Measurements from ENCODE around the gene IGF1R. TPM values are rescaled to one million over a fixed set of nuclear protein-coding genes. Genes with fewer than 3 reads are reported as not detected.

The IGF1R gene
- total and polyA plus RNA-seq, 2 of the 13 experiments (the other 11 are each of a cell fraction or from before 2014, with no cell fraction given) = 15.9 to 18.4 TPM

DNA sequence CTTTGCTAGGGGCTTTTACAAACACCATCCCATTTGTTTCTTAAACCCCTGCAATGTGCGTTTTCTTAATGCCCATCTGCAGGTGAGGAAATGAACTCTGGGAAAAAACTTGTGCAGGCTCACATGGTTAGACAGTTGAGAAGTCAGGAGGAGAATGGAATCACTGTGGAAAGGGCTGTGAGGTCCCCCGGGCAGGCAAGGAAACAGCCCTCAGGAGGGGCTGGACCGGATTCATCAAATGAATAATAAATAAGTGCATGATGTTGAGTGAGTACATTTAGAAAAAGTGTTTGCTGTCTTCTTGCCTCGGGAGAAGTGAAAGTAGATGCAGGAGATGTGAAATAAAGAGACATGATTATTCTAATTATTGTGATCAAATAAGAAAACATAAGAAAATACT lies 282.7 kb downstream of the IGF1R start:
- Histone ChIP-seq H3K36me3 (replicated peaks in 1 of 2; ENCODE audit: control insufficient read depth in 1 of 2, insufficient read depth in 2 of 2, low read length in 2 of 2) (peaks cover 20 to 68% of the 10 kb centered on the region in 2 experiments), H4K20me1 (ENCODE audit: insufficient read depth, low read length) (no peaks in the 10 kb centered on the region), H3K4me1 (ENCODE audit: insufficient read depth, low read length) (peaks cover 12% of the 10 kb centered on the region), H3K79me2 (ENCODE audit: insufficient read depth, low read length) (no peaks in the 10 kb centered on the region), H3K4me2 (ENCODE audit: low read depth, low read length) (no peak overlapping the region), H3K9me3 (ENCODE audit: low read length) (no peaks in the 10 kb centered on the region), H3K4me3 (replicated peaks in 1 of 3; ENCODE audit: insufficient read depth in 1 of 3, low read depth in 2 of 3, low read length in 3 of 3) (no peak overlapping the region), H2AFZ (ENCODE audit: low read length) (no peak overlapping the region), H3K27me3 (ENCODE audit: control insufficient read depth in 1 of 2, insufficient read depth in 2 of 2, low read length in 2 of 2) (no peaks in the 10 kb centered on the region), H3K9ac (ENCODE audit: insufficient read depth, low read depth, low read length) (no peak overlapping the region), H3K27ac (ENCODE audit: extremely low read length, insufficient read depth, low read length) (no peak overlapping the region)
- CTCF ChIA-PET (ENCODE audit: low intra/inter-chr PET ratio, low total read pairs) = no interaction called here
- no peak for TF ChIP-seq ZZZ3 (CRISPR knock-in tag; IDR thresholded peaks at IDR 0.05; ENCODE audit: borderline replicate concordance)
- POLR2A ChIA-PET = no interaction called here
- 94% methylated on average over 4 of the region's 4 CpGs for WGBS (ENCODE audit: low lambda C conversion rate)
- ATAC-seq = no peak
- intact Hi-C loops (cut with micrococcal nuclease; ENCODE audit: unreplicated experiment) (no loop called here), in situ Hi-C loops (cut with HindIII; ENCODE audit: extremely low pct_ligation_motif_present, low pct_unique_long_range_greater_than_20kb) (no loop called here)
- FAIRE-seq = no peak
- no peak for DNase-seq (ENCODE audit: low spot score)
- BruUV-seq (replicated peaks) = no TSS peak

DNA sequence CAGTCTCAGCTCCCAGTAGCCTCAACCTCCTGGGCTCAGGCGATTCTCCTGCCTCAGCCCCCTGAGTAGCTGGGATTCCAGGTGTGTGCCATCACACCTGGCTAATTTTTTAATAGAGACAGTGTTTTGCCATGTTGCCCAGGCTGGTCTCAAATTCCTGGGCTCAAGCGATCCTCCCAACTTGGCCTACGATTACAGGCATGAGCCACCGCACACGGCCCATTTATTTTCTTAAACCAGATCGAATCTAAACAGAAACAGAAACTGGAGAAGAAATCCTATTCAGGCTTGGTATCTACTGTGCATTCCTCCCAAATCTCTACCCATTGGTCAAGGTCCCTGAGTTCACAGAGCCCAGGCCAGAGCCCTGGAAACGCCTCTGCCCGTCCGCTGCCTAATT lies 285.1 kb downstream of the IGF1R start:
- DNase-seq (ENCODE audit: low spot score) = no peak
- Histone ChIP-seq H3K4me3 (replicated peaks in 1 of 3; ENCODE audit: insufficient read depth in 1 of 3, low read depth in 2 of 3, low read length in 3 of 3) (no peak overlapping the region), H3K4me1 (ENCODE audit: insufficient read depth, low read length) (peaks cover 12% of the 10 kb centered on the region), H2AFZ (ENCODE audit: low read length) (no peak overlapping the region), H3K79me2 (ENCODE audit: insufficient read depth, low read length) (no peaks in the 10 kb centered on the region), H3K36me3 (replicated peaks in 1 of 2; ENCODE audit: control insufficient read depth in 1 of 2, insufficient read depth in 2 of 2, low read length in 2 of 2) (peaks cover 17 to 67% of the 10 kb centered on the region in 2 experiments), H3K27me3 (ENCODE audit: control insufficient read depth in 1 of 2, insufficient read depth in 2 of 2, low read length in 2 of 2) (no peaks in the 10 kb centered on the region), H3K4me2 (ENCODE audit: low read depth, low read length) (no peak overlapping the region), H4K20me1 (ENCODE audit: insufficient read depth, low read length) (no peaks in the 10 kb centered on the region), H3K9me3 (ENCODE audit: low read length) (no peaks in the 10 kb centered on the region), H3K9ac (ENCODE audit: insufficient read depth, low read depth, low read length) (no peak overlapping the region), H3K27ac (ENCODE audit: extremely low read length, insufficient read depth, low read length) (no peak overlapping the region)
- intact Hi-C loops (cut with micrococcal nuclease; ENCODE audit: unreplicated experiment) (no loop called here), in situ Hi-C loops (cut with HindIII; ENCODE audit: extremely low pct_ligation_motif_present, low pct_unique_long_range_greater_than_20kb) (no loop called here)
- no peak for ATAC-seq
- BruUV-seq (replicated peaks) = no TSS peak
- WGBS (ENCODE audit: low lambda C conversion rate) = 98% methylated on average over 9 of the region's 9 CpGs
- POLR2A ChIA-PET = no interaction called here
- TF ChIP-seq ARNTL (CRISPR knock-in tag; IDR thresholded peaks at IDR 0.05) = no peak
- TF ChIP-seq, protein P1, sequence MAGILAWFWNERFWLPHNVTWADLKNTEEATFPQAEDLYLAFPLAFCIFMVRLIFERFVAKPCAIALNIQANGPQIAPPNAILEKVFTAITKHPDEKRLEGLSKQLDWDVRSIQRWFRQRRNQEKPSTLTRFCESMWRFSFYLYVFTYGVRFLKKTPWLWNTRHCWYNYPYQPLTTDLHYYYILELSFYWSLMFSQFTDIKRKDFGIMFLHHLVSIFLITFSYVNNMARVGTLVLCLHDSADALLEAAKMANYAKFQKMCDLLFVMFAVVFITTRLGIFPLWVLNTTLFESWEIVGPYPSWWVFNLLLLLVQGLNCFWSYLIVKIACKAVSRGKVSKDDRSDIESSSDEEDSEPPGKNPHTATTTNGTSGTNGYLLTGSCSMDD (CRISPR knock-in tag; IDR thresholded peaks at IDR 0.05) = no peak
- TF ChIP-seq POLR2A (IDR thresholded peaks at IDR 0.05; ENCODE audit: insufficient read depth in 1 of 2, low read depth in 2 of 2, low read length in 2 of 2) = no peak
- no peak for TF ChIP-seq ZFP62 (CRISPR knock-in tag; IDR thresholded peaks at IDR 0.05)
- TF ChIP-seq, protein P2, sequence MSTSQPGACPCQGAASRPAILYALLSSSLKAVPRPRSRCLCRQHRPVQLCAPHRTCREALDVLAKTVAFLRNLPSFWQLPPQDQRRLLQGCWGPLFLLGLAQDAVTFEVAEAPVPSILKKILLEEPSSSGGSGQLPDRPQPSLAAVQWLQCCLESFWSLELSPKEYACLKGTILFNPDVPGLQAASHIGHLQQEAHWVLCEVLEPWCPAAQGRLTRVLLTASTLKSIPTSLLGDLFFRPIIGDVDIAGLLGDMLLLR (CRISPR knock-in tag; IDR thresholded peaks at IDR 0.05) = no peak
- TF ChIP-seq XRCC5 (optimal IDR thresholded peaks at IDR 0.05; ENCODE audit: low read length) = no peak
- TF ChIP-seq ZNF264 (CRISPR knock-in tag; IDR thresholded peaks at IDR 0.05) = no peak
- TF ChIP-seq, protein P3, sequence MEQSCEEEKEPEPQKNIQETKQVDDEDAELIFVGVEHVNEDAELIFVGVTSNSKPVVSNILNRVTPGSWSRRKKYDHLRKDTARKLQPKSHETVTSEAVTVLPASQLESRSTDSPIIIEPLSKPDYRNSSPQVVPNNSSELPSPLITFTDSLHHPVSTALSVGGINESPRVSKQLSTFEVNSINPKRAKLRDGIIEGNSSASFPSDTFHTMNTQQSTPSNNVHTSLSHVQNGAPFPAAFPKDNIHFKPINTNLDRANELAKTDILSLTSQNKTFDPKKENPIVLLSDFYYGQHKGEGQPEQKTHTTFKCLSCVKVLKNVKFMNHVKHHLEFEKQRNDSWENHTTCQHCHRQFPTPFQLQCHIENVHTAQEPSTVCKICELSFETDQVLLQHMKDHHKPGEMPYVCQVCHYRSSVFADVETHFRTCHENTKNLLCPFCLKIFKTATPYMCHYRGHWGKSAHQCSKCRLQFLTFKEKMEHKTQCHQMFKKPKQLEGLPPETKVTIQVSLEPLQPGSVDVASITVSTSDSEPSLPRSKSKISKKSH (CRISPR knock-in tag; IDR thresholded peaks at IDR 0.05; ENCODE audit: borderline replicate concordance) = no peak
- TF ChIP-seq ZNF549 (CRISPR knock-in tag; IDR thresholded peaks at IDR 0.05) = no peak
- TF ChIP-seq, protein P4, sequence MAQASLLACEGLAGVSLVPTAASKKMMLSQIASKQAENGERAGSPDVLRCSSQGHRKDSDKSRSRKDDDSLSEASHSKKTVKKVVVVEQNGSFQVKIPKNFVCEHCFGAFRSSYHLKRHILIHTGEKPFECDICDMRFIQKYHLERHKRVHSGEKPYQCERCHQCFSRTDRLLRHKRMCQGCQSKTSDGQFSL (CRISPR knock-in tag; IDR thresholded peaks at IDR 0.05) = no peak
- TF ChIP-seq, protein P5, sequence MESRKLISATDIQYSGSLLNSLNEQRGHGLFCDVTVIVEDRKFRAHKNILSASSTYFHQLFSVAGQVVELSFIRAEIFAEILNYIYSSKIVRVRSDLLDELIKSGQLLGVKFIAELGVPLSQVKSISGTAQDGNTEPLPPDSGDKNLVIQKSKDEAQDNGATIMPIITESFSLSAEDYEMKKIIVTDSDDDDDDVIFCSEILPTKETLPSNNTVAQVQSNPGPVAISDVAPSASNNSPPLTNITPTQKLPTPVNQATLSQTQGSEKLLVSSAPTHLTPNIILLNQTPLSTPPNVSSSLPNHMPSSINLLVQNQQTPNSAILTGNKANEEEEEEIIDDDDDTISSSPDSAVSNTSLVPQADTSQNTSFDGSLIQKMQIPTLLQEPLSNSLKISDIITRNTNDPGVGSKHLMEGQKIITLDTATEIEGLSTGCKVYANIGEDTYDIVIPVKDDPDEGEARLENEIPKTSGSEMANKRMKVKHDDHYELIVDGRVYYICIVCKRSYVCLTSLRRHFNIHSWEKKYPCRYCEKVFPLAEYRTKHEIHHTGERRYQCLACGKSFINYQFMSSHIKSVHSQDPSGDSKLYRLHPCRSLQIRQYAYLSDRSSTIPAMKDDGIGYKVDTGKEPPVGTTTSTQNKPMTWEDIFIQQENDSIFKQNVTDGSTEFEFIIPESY (CRISPR knock-in tag; IDR thresholded peaks at IDR 0.05) = no peak
- TF ChIP-seq, protein P6, sequence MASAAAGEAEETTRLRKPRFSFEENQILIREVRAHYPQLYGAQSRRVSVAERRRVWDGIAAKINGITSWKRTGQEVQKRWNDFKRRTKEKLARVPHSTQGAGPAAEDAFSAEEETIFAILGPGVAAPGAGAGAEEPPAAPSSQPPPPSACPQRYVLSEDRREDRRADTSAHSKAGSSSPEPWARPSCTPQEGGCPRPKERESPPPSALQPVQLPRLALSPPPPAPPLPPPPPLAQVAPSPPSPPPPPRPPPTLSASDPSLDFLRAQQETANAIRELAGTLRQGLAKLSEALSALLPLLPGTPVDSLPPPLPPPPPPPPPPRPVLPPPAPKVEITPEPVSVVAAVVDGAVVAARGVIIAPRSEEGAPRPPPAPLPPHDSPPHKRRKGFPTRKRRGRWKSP (CRISPR knock-in tag; IDR thresholded peaks at IDR 0.05) = no peak
- FAIRE-seq = no peak
- CTCF ChIA-PET (ENCODE audit: low intra/inter-chr PET ratio, low total read pairs) = no interaction called here
